Fibroblast of lung (primary cell): Measurements from ENCODE around the gene TRMT2A.

ENCODE experiments used
- CTCF ChIP-seq, 2 donors: IDR thresholded peaks in 1 of 2; conservative IDR thresholded peaks in 1 of 2; 1 replicate in 1 of 2; 2 replicates in 1 of 2; pipeline ENCODE4 v1.5.1; 2011 to 2012; ENCODE audit warnings: low read length in 2 of 2, control low read depth in 1 of 2, inconsistent platforms in 1 of 2, low read depth in 1 of 2, mild to moderate bottlenecking in 1 of 2
- EZH2 ChIP-seq: IDR thresholded peaks from 2 replicates; pipeline ENCODE4 v1.5.1; 2012; ENCODE audit warnings: low read length, control low read depth, mild to moderate bottlenecking; ENCODE audit errors: missing control alignments

GRCh38 chr22:20062043-20062765 lies 54.8 kb downstream of the TRMT2A start:
- TF ChIP-seq CTCF (conservative IDR thresholded peaks at IDR 0.05 in 1 of 2, IDR thresholded peaks at IDR 0.05 in 1 of 2; ENCODE audit: low read depth in 1 of 2, low read length in 2 of 2) (no peak), EZH2 (no peak)
